Measurements from ENCODE around the gene SPAAR.
"Not testable (repeated sequence)": the region's sequence is repeated elsewhere in the genome, so short reads cannot be mapped to it uniquely, and the experiment has no call there.

SPAAR gene, protein sequence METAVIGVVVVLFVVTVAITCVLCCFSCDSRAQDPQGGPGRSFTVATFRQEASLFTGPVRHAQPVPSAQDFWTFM

DNA sequence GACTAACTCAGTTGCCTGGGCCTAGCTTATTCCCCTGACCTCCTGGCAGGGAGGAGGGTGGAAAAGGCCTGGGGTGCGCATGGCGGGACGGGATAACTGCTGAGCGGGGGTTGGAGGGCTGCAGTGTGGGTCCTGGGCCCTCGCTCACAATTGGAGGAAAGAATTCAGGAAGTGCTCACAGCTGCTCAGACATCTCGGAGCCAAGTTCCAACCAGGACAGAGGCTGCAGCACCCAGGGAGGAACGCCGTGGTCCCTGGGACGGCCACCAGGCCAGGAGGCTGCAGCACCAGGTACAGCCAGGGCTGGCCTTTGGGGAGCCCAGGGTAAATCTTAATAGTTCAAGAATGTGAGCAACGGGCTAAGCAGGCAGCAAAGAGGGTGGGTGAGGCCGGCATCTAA, at the start of gene SPAAR:
SPAAR (plus strand) TSS at position 217 of the 400 bp plus-strand sequence. CDS start 974 bp downstream, outside the sequence.
- H3K27ac ChIP-seq = peak within 1 kb of the TSS; percentile 76
- DNase-seq (ENCODE audit: low read depth, low spot score) = no peak

DNA sequence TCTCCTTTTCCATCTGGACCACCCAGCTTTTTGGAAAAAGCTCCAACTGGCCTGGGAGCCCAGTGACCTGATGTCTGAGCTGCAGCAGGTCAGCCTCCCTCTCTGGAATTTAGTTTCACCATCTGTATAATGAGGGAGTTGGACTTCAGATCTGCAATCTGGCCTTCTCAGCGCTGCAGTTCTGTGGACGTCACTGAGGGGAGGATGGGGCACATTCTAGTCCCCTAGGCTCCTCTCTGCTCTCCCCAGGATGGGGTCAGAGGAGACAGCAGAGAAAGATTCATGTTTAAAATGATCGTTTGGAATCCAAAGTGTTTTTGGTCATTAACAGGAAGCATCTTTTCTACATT, 49.3 kb upstream of the SPAAR start:
- H3K27ac ChIP-seq = no peak overlapping the region
- no peak for DNase-seq (ENCODE audit: low read depth, low spot score)

DNA sequence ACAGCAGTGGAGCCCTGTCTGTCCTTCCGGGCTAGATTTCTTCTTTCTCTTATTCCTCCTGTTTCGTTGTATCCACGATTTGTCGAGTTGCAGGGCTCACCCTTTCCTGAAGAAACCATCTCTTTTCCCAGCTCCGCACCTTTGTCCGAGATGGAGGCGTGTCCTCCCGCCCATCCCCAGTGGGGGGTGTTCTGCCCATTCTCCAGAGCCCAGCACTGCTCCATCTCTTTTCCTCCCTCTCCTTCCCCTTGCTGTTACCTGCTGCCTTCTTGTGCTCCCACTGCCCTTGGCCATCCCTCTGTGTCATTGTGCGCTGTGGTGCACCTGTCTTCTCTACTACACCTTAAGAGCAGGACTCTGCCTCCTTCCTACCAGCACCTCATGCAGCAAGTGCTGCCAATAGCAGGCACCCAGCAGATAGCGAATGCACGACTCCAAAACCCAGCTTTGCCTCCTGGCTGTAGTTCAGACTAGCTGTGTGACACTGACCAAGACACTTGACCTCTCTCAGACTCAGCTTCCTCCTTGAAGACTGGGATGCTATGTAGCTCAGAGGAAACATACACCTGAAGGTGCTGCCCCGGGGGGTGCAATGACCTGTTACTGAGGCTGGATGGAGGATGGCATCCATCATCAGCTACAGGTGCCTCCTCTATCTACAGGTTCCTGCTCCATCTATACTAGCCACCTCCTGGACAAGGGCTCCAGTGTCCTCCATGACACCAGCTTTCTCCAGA, 48.0 kb upstream of the SPAAR start:
- no peak for DNase-seq (ENCODE audit: low read depth, low spot score)
- no peak overlapping the region for H3K27ac ChIP-seq

DNA sequence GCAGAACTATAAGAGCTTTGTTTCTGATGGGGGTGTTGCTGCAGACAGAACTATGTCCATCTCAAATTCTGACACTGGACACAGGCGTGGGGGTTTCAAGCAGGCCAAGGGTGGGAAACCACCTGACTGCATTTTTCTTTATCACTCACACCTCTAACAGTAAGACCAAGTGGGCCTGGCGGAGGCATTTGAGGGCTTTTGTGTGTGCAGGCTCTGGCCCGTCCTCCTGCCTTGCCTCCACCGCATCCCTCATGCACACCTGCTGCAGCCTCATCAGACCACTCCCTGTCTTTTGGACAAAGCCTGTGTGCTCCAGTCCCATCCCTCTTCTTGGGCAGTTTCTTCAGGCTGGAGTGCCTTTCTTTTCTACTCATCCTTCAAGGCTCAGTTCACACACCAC, 47.0 kb upstream of the SPAAR start:
- no peak overlapping the region for H3K27ac ChIP-seq
- DNase-seq (ENCODE audit: low read depth, low spot score) = no peak

DNA sequence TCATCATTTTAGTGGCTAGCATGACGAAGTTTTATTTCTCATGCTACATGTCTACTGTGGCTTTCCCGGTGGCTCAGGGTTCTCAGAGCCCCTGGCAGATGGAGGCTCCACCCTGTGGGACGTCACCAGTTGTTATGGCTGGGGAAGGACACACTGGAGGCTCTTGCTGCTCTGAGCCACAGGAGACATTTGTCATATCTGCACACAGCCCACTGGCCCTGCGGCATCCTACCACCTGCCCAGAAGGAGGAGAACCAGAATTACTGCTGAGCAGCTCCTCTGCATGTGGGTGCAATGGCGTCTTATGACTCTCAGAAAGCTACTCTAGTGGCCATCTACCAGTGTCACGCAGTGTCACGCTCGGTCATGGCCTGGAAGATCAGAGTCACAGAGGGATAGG, 45.7 kb upstream of the SPAAR start:
- no peak overlapping the region for H3K27ac ChIP-seq
- no peak for DNase-seq (ENCODE audit: low read depth, low spot score)

DNA sequence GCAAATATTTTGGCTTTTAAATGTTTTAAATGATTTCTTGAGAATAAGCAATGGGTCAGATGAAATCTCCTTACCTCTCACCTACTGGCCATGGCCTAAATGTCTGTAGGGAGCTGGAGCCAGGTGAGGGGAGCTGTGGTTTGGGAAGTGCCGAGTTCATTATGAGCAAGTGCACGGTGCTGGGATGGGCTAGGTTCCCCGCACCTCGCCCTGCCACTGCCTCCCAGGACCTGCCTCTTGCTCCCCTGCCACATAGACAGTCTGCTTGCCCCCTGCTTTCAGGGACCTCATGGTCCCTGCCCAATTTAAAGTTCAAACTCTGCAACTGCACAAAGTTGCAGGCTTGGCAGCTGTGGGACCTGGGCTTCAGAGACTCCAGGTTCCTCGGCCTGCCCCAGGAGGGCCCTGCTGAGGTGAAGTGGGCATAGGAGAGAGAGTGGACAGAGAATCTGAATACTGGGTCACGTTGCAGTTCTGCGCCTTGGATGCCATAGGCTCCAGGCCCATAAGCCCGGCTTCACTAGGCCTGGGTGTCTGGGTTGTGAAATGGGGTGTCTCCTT, 44.5 kb upstream of the SPAAR start:
- no peak for DNase-seq (ENCODE audit: low read depth, low spot score)
- no peak overlapping the region for H3K27ac ChIP-seq

DNA sequence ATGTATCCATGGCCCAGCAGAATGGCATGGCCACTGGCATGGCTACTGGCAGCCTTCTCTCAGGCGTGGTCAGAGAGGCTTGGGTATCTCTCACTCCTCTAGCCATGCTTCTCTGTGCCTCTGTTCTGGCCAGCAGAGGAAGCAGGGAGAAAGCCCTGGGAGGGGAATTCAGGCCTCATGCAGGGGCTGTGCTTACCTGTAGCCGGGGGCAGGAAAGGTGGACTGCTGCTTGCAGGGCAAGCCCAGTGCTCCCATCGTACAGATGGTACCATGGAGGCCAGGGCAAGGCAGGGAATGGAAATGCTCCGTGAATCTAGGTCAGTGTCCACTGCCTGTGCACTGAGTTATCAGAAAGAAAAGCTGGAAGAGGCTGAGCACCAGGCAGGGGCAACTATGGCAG, 41.8 kb upstream of the SPAAR start:
- DNase-seq (ENCODE audit: low read depth, low spot score) = no peak
- no peak overlapping the region for H3K27ac ChIP-seq

DNA sequence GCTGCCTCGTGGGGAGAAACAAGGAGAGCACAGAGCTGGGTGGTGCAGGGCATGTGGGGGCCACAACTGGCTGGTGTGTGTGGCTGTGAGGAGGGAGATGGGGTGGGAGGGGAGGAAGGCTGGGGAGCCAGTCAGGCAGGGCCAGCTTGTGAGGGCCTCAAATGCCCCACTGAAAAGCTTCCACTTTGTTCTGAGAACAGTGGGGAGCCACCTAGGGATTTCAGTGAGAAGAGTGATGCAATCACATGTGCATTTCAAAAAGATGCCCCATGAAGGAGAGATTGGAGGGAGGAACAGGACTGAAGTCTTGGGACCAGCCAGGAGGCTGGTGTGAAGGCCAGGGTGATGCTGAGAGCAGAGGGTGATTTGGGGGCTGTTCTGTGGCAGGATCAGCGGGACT, 40.4 kb upstream of the SPAAR start:
- H3K27ac ChIP-seq = no peak overlapping the region
- no peak for DNase-seq (ENCODE audit: low read depth, low spot score)

DNA sequence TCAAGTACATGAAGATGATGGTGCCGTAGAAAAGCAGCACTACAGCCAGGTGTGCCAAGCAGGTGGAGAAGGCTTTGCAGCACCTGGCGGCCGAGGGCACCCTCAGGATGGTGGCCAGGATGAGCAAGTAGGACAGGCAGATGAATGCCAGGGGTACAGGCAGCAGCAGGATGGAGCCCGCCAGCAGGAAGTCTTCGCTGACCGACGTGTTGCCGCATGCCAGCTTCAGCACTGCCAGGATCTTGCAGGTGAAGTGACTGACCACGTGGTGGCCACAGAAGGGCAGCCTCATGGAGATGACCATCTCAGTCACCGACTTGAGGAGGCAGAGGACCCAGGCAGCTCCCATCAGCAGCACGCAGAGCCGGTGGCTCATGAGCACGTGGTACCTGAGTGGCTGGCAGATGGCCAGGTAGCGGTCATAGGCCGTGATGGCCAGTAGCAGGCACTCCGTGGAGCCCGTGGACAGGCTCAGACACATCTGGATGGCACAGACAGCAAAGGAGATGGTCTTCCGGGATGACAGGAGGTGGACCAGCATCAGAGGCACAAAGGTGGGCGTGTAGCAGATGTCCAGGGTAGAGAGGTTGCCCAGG, 39.6 kb upstream of the SPAAR start:
- no peak for DNase-seq (ENCODE audit: low read depth, low spot score)
- no peak overlapping the region for H3K27ac ChIP-seq

DNA sequence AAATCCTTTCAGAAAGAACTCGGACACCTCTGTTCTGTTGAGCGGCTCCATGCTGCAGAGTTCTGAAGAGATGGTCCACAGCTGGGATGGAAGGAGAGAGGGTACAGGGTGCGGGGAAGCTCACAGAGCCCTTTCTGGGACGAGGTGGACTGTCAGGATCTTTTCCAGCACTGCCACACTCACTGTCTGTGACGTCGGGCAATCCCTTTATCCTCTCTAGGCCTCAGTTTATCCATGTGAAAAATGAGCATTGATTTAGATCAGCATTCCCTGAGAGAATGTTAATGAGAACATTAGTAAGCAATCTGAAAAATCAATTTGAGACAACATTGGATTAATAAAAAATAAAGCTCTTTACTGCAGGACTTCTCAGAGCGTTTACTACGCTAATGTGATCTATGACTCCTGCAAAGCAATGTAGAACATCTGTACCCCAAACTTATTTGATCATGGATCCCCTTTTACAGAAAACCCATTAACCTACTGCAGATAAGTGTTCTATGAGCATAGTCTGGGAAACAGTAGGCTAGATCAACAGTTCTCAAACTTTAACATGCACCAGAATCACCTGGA, 38.9 kb upstream of the SPAAR start, which contains the start of gene OR13J1:
OR13J1 (minus strand) TSS at position 51 of the 573 bp plus-strand sequence; CDS start at position 51, 0 bp downstream.
- no peak for DNase-seq (ENCODE audit: low read depth, low spot score)

DNA sequence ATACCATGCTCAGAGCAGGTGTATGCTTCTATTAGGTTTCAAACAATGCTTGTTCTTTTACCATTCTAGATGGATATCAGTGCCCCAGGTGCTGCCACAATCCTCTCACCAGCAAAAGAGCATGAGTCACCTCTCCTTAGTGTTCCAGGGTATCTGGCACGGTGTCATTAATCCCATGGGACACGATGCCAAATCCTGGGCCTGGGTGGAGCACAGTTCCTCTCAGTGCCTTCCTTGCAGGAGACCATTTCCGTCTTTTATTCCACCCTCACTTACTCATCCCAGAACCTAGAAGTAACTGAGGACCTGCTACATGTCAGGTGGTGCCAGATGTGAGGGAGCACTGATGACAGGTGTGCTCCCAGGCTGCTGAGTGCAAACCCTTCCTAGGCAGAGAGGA, 37.7 kb upstream of the SPAAR start:
- DNase-seq (ENCODE audit: low read depth, low spot score) = no peak
- H3K27ac ChIP-seq = no peak overlapping the region

More for the DNA sequence above, 38.9 kb upstream of the SPAAR start, which contains the start of gene OR13J1:
- H3K27ac ChIP-seq = no peak within 1 kb of the TSS

DNA sequence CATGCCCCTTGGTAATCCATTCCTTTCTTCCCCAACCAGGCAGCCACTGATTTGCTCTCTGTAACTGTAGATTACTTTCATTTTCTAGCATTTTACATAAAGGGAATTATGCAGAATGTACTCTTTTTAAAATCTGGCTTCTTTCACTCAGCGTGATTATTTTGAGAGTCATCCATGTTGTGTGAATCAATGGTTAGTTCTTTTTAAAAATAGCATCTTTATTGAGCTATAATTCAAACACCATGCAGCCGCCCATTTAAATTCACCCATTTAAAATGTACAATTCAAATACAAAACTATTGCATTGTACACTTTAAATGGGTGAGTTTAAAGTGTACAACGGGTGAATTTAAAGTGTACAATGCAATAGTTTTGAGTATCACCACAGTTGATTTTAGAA, 36.8 kb upstream of the SPAAR start:
- DNase-seq (ENCODE audit: low read depth, low spot score) = no peak
- H3K27ac ChIP-seq = no peak overlapping the region

DNA sequence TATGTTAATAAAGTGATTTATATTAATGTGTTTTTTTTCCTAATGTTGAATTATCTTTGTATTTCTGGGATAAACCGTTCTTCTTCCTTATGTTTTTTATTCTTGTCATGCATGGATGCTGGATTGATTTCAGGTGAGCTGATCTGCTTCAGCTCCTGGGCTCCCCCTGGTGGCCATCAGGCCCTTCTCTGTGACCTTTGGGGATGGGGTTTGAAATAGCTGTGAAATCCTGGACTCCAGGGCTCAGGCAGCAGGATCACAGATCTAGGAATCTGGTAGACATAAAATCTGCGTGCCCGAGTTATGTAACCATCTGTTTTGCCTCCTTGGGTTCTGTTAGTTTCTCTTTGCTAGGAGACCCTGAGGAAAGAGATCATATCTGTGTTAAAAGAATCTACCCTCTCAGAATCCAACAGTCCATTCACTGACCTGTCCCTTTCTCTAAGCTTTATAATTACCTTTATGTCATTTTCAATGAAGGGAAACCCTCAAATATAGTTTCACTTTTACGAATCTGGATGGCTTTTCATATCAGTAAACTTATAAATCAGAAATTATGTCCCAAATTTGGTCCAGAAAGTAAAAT, 26.9 kb upstream of the SPAAR start:
- no peak overlapping the region for H3K27ac ChIP-seq
- no peak for DNase-seq (ENCODE audit: low read depth, low spot score)

DNA sequence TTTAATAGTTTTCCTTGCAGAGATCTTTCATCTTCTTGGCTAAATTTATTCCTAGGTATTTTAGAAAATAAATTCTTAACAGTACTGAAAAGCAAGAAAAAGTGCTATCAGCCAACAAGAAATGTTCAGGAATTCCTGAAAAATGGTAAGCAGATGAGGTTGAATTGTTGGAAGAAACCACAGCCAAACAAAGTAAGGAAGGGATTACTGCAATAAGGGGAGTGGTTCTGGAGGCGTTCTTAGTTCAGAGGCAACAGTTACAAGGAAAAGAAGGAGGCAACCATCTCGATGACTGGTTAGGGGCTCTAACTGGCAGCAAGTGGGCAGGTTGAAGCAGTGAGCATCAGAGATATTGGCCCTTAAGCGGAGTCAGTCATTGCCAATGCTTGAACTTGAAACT, 26.3 kb upstream of the SPAAR start:
- DNase-seq (ENCODE audit: low read depth, low spot score) = no peak

DNA sequence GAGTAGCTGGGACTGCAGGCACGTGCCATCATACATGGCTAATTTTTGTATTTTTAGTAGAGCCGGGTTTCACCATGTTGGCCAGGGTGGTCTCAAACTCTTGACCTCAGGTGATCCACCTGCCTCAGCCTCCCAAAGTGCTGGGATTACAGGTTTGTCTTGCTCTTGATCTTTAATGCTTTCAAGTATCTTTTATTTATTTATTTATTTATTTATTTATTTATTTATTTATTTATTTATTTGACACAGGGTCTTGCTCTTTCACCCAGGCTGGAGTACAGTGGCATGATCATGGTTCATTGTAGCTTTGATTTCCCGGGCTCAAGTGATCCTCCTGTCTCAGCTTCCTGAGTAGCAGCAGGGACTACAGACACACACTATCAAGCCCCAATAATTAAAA, 24.4 kb upstream of the SPAAR start:
- H3K27ac ChIP-seq = not testable (repeated sequence)

More for the DNA sequence above, 26.3 kb upstream of the SPAAR start:
- no peak overlapping the region for H3K27ac ChIP-seq

DNA sequence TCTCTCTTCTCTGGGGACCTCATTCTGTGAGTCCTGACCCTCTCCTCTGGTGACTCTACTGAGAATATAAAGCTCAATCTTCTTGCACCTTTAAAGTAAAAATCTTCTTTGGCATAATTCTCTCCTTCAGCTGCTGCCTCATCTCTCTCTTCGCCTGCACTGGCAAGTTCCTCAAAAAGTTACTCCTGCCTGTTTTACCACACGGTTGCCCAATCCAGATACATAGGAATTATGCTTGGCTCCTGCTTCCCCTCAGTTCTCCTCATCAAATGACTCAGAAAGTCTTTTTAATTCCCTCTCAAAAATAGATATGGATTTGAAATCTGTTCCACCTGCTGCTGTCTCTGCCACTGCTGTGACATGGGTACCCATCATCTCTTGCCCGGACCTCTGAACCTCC, 17.6 kb upstream of the SPAAR start:
- DNase-seq (ENCODE audit: low read depth, low spot score) = no peak
- H3K27ac ChIP-seq = no peak overlapping the region

More for the DNA sequence above, 24.4 kb upstream of the SPAAR start:
- not testable (repeated sequence) for DNase-seq (ENCODE audit: low read depth, low spot score)

DNA sequence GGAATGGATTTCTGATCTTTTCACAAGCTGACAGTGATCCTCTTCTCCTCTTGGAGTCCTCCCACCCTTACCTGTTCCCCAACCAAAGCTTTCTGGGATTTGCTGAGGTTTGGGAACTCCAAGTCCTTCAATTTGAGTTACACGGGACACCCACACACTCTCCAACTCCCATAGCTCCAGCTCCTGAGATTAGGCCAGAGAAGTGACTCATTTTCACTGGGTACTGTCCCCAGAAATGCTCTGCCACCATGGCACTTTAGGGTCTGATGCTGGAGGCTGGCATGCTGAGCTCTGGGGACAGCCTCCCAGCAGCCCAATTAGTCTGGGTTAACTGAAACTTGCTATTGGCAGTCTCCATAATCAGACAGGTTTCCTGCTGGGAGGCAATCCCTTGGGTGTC, 17.2 kb upstream of the SPAAR start:
- no peak overlapping the region for H3K27ac ChIP-seq
- DNase-seq (ENCODE audit: low read depth, low spot score) = no peak

DNA sequence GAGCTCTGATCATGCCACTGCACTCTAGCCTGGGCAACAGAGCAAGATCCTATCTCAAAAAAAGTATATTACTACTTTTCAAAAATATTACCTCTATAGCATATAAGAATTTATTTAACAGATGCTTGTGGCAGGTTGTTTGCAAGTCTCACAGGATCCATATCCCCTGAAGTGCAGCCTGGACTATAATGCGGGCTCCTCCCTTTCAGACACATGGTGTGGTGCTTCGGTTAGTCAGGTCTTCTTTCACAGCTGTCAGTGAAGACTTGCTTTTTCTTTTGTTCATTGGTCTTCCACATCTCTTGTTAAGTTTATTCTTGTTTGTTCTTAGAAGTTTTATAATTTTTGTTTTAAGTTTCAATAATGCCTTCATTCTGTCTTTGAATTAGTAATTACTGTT, 12.7 kb upstream of the SPAAR start:
- DNase-seq (ENCODE audit: low read depth, low spot score) = no peak

DNA sequence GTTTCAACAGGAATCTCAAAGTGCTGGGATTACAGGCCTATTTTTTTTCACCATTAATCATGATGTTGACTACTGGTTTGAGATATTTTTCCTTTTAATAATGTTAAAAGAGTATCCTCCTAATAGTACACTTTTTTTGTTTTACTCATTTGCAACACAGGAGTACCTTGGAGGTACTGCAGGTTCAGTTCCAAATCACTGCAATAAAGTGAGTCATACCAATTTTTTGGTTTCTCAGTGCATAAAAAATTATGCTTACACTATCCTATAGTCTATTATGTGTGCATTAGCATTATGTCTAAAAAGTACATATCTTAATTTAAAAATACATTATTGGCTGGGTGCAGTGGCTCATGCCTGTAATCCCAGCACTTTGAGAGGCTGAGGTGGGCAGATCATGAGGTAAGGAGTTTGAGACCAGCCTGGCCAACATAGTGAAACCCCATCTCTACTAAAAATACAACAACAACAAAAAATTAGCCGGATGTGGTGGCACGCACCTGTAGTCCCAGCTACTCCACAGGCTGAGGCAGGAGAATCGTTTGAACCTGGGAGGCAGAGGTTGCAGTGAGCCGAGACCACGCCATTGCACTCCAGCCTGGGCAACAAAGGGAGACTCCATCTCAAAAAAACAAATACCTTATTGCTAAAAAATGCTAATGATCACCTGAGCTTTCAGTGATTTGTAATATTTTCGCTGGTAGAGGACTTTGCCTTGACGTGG, 11.8 kb upstream of the SPAAR start:
- not testable (repeated sequence) for H3K27ac ChIP-seq; DNase-seq (ENCODE audit: low read depth, low spot score)

More for the DNA sequence above, 12.7 kb upstream of the SPAAR start:
- no peak overlapping the region for H3K27ac ChIP-seq

DNA sequence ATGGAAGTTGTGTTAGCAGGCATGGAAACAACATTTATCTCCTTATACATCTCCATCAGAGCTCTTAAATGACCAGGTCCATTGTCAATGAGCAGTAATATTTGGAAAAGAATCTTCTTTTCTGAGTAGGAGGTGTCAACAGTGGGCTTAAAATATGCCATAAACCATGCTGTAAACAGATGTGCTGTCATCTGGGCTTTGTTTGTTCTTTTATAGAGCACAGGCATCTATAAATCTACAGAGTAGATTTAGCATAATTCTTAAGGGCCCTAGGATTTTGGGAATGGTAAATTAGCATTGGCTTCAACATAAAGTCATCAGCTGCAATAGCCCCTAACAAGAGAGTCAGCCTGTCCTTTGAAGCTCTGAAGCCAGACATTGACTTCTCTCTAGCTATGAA, 11.0 kb upstream of the SPAAR start:
- no peak for DNase-seq (ENCODE audit: low read depth, low spot score)
- H3K27ac ChIP-seq = no peak overlapping the region
